Hematopoietic multipotent progenitor cell treated with erythropoietin and hydrocortisone succinate and interleukin-3 and kit ligand, for 15 days (in vitro differentiated cells): ENCODE data around the gene RXRA.

Source experiments
- DNase-seq: peaks from one replicate; pipeline ENCODE4 v3.0.0-alpha.2; 2015; ENCODE audit warnings: low spot score

RXRA gene

DNA sequence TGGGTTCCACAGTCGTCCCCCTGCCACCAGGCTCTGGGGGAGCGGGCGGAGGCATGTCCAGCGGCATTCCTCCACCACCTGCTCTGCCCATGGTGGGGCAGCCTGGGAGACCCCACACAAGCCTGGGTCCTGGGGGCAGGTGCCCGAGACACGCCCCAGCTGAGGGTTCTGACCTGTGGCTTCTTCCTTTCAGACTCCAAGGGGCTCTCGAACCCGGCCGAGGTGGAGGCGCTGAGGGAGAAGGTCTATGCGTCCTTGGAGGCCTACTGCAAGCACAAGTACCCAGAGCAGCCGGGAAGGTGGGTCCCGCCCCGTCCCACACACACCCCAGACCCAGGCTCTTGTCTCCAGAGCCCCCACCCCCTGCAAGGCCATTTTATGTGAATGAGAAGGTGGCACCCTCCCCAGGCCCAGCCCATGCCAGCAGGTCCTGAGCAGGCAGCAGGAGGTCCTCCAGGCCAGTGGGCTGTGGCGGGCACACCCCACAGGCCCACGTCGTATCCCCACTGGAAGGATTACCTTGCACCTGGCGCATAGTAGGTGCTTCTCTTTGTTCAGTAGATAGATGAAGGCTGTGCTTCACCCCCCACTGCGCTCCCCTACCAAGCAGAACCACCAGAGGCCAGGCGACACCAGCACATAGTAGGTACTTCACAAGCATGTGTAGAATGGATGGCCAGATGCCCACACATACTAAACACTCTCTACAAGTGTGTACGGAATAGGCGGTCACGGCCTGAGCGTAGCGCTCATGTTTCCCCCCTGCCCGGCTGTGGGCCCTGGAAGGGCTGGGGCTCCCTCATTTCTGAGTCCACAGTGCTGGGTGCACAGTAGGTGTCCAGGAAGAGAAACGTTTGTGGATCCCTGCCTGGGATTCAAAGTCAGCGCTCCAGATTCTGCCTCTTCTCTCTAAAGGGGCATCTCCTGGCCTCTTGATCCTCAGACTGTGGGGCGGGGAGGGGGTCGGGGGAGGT is 107.9 kb downstream of the RXRA start:
- no peak for DNase-seq

DNA sequence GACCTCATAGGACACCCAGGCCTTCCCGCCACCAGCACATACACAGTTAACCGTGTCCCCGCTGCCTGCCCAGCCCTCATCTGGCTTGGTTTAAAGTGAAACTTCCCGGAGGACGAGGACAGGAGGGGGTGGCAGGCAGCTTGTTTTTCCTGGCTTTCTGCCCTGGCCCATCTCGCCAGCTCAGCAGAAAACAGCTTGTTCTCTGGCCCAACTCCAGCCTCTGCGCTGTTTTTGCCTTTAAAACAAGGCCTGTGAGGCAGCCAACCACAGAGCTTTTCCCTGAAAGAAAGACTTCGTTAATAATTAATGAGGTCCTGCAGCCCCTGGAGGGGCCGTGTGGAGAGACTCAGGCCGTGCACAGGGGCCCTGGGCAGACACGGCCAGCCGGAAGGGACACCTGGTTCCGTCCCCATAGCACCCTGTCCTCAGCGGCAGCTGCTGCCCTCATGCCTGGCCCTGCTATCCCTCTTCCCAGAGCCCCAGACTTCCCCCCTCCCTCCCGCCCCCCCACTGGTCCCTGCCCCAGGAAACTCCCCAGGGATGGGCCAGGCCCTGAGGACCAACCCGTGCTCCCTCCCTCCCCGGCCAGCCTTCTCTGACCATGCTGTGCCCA is 108.7 kb downstream of the RXRA start:
- peak; percentile 81 for DNase-seq

DNA sequence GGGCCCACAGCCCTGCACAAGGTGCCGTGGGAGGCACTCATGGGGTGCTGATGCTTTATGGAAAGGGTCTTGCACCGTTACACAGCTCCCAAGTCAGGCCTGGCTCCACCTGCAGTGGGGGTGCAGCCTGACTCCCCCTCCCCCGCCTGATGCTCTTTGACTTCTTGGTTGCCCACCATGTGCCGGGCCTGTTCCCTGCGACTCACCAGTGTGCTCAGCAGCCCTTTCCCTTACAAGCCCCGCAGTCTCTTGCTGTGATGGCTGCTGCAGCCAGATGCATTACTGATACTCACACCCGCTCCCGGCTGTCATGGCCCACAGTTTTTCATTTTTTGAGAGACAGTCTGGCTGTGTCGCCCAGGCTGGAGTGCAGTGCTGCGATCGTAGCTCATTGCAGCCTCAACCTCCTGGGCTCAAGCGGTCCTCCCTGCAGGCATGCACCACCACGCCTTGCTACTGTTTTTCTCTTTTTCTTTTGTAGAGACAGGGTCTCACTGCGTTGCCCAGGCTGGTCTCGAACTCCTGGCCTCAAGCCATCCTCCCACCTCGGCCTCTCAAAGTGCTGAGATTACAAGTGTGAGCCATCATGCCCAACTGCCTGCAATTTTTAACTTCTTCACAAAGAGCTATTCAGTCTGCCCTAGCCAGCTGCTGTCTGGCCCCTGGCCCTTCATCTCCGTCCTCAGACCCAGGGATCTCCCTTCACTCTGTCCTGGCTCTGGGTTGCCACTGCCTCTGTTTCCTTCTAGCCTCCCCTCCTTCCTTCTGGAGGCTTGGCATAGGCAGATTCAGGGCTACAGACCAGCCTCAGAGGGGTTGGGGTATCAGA is 109.5 kb downstream of the RXRA start:
- no peak for DNase-seq

DNA sequence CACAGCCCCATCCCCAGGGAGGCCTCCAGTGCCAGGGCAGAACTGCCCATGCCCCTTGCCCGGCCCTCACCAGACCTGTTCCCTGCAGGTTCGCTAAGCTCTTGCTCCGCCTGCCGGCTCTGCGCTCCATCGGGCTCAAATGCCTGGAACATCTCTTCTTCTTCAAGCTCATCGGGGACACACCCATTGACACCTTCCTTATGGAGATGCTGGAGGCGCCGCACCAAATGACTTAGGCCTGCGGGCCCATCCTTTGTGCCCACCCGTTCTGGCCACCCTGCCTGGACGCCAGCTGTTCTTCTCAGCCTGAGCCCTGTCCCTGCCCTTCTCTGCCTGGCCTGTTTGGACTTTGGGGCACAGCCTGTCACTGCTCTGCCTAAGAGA is 110.1 kb downstream of the RXRA start:
- no peak for DNase-seq

DNA sequence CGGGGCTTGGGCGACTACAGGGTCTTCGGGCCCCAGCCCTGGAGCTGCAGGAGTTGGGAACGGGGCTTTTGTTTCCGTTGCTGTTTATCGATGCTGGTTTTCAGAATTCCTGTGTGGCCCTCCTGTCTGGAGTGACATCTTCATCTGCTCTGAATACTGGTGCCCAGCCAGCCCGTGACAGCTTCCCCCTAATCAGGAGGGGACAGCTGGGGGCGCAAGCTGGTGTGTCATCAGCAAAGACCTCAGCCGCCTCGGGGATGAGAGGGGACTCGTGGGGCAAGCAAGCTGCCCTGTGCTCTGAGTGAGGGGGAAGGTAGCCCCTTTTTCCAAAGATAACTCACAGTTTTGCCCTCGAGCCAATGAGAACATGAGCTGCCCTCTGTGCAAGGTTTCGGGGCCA is 110.7 kb downstream of the RXRA start:
- no peak for DNase-seq

DNA sequence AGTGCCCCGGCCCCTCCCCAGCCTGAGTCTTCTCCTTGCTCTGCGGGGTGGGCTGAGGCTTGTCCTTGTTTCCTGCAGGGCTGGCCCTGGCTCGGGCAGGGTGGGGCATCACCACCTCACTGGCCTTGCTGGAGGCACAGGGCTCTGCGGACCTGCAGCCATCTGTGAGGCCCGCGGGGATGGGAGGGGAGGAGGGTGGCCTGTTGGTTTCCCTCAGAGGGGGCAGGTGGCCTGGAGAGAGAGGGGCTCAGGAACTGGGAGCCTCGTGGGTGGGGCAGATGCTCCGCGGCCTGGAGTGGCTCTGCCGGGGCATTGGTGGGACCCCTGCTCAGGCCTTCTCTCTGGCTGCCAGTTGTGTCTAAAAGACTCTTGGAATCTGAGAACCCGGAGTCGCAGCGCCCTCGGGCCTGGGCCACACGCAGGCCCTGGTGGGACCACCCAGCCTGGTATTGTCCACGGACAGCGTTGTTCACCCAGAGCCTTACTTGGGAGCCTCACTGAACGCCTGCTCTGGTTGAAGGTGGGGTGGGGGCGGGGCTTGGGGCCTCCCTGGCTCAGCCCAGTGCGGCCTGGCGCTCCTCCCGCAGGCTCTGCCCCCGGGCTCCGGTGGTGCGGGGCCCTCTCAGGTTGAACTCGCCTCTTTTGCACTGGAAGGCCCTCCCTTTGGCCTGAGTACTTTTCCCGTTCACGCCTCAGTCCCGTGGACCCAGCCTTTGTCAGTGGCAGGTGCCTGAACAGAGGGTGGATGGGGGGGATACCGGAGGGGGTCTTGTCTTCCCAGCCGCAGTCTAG is 111.3 kb downstream of the RXRA start:
- DNase-seq = no peak

DNA sequence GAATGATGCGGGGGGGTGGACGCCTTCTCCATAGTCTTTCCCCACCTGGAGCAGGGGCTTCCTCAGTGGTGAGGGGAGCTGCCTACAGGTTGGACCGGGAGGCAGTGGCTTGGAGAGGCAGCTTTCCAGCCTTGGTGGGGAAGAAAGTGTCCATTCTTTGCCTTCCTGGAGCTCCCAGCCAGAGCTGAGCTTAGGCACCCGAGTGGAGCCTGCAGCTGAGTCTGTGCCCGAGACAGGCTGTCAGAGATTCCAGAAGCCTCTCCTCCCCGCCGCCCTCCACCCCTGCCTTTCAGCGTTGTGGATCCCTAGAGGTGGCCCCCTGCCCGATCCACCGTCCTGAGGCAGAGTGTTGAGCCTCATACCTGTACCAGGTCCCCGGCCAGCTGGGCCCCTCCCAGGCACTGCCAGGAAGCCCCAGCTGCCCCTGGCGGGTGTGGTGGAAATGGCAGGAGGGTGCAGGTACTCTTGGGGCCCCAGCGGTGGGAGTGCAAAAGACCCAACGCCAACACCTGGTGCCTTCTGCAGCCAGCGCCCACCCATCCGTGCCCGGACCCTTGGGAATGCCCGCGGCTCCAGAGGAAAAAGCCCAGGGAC is 112.0 kb downstream of the RXRA start:
- DNase-seq = no peak

DNA sequence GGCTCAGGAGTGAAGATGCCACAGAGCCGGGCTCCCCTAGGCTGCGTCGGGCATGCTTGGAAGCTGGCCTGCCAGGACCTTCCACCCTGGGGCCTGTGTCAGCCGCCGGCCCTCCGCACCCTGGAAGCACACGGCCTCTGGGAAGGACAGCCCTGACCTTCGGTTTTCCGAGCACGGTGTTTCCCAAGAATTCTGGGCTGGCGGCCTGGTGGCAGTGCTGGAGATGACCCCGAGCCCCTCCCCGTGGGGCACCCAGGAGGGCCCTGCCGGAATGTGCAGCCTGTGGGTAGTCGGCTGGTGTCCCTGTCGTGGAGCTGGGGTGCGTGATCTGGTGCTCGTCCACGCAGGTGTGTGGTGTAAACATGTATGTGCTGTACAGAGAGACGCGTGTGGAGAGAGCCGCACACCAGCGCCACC is 113.1 kb downstream of the RXRA start:
- DNase-seq = no peak

DNA sequence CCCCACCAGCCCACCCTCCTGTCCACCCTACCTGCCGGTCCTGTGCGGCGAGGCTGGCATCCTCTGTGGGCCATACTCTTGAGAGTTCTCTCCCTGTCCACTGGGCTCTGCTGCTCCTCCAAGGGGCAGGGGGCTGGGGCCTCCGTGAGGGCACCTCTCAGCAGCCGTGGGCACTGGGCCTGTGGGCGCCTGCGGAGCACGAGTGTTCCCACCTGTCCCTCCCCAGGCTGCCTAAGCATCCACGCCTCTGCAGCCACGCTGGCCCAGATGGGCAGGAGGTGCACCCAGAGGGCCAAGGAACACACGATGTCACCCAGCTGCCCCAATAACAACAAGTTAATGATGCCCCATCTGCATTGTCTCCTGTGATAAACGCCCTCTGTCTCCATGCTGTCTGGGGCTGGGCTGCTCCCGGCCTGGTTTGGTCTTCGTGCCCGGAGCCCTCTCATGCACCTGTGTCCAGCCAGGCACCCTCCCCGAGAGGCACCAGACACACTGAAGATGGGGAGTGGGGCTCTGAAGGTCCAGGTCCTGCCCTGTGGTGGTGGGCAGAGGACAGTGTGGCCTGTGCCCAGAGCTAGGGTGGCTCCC is 114.5 kb downstream of the RXRA start:
- DNase-seq = no peak

DNA sequence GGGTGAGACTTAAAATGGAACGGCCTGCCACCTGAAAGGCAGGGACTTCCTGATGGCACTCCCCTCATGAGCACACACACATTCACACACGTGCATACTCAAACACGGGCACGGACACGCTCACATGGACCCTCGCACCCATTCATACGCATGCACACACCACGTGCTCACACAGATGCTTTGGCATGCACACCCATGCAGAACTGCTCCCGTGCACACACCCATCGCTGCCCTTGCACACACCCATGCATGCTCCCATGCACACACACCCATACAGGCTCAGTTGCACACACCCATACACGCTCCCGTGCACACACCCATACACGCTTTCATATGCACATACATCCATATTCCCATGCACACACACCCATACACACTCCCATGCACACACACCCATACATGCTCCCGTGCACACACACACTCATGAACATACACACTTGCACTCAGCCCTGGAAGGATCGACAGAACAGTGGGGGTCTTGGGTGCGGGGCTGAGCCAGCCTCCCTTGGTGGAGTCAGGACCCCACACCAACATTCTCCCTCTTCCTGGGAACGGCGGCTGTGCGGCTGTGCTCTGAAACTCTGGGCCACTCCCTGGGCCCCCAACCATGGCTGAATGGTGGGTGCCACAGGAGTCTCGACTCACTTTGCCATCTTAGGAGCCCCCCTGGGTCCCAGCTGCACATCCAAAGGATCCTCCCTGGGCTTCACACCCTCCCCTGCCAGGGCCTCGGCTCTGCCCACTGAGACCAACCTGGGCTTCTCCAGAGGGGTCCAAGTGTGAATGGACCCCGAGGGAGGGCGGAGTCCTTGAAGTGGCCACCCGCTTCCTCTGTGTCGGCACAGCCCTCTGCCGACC is 115.2 kb downstream of the RXRA start:
- DNase-seq = no peak

DNA sequence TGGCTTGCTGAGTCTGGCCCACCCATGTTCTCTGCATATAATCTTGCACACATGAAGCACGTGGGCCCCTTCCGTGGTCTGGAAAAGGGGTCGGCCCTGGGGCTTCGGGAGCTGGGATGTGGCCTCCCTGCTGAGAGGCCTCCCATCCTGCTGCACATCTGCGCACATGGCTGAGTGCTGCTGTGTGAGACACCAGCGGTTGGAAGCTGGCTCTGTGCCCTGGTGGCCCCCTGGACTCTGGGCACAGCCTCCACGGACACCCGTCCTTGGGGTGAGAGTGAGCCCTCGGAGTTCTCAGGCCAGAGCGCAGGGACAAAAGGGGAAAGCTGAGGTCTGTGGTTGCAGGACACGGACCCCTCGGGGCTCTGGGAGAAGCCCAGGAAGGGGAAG is 115.8 kb downstream of the RXRA start:
- DNase-seq = no peak

DNA sequence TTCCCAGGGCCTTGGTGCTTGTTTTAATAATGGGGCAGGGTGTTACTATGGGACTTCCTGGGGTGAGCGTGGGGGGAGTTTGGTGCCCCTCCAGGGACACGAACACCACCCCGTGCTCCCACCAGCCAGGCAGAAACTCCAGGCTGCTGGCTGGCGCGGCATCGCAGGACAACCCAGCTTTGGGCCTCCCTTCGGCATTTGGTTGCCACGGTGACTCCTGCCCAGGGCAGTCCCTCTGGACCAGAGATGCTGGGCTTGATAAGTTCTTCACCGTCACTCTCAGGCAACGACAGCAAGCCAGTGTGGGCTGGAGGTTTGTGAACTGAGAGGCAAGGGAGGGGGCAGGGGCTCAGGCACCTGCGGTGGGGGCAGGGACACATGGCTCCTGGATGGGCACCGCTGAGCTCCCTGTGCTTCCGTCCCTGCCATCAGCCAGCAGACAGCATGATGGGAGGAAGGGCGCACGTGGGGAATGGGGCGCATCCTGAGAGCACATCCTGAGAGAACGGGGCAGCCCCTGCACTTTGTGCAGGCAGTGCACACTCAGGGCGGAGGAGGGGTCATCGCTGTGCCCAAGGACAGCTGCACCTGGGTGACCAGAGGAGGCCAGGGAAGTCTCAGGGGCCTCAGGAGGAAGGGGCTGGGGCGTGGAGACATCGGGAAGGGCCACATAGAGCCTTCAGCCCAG is 116.4 kb downstream of the RXRA start:
- no peak for DNase-seq

DNA sequence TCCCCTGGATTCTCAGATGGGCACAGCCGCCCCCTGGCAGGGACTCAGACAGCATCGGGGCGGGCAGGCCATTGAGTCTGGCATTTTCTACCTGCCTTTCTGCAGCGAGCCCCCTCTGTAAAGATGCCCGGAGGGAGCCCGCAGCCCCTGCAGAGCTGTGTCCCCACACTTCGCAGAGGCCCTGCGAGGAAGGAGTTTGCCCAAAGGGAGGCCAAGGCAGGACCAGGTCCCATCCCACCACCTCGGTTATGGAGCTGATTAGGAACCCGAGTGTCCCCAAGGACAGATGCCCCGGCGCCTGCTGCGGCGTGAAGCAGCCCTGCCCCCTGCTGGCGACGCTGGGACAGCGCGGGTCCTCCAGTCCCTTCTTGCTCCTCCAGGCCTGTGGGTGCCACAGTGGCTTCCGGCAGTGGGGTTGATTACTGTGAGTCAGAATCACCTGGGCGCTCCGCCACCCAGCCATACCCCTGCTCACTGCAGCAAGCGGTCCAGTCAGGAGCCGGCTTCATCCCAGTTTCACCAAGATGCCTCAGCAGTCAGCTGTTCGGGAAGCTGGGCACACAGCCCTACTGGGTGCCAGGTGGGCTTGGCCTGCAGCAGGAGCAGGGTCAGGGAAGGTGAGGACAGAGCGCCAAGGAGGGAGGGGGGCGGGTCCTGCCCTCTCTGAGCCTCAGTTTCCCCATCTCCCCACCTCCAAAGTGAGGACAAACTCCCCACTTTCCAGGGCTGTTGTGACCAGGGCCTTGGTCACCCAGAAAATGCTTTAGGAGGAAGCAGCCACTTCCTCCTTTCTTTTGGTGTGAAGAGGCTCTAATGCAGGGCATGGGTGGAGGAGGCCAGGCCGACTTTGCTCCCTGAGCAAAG is 117.2 kb downstream of the RXRA start:
- DNase-seq = peak; percentile 82

DNA sequence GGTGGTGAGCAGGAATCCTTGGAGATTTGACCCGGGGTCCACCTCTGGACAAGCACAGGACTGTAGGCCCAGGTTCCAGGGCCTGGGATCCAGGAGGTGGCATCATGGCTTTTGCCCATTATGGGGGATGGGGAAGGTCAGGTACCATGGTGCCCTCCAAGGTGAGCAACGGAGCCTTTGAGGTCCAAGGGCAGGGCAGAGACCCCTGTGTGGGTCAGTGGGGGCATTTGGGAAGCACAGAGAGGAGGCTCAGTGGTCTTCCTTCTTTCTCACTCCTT is 117.7 kb downstream of the RXRA start:
- no peak for DNase-seq

DNA sequence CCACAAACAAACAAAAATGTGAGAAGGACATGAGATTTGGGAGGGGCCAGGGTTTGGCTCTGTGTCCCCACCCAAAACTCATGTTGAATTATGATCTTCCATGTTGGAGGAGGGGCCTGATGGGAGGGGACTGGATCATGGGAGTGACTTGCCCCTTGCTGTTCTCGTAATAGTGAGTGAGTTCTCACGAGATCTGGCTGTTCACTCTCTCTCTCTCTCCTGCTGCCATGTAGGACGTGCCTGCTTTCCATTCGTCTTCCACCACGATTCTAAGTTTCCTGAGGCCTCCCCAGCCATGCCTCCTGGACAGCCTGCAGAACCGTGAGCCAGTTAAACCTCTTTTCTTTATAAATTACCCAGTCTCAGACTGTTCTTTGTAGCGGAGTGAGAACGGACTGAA is 118.7 kb downstream of the RXRA start:
- no peak for DNase-seq

DNA sequence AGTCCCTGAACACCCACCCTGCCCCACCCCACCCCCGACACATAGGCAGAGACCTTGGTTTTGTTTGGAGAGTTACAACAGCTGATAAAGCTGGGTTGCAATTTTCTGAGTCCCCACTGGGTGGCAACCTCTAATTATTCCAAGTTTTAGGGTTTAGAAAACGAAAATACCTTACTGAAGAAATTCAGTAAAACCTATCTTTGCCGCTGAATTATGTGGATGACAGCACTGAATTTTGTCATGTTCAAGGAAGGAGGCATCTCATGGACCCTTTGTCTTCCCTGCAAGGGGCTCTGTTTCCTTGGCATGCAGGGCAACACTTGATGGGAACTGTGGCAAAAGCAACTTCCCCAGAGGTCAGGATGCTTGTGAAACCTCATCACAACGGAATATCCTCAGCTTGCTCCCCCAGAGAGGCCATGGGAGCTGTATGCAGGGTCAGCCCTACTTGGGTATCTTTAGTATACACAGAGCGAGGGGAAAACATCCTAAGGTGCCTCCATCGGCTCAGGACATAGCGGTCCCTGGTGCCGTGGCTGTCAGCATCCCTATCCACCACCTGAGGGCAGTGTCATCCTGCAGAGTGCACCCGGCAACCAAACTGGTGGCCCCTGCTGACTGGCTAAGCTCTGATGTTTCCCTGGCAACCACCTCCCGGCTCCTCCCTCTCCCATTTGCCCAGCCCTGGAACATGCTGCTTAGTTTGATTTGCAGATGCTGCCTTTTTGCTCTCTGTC is 123.1 kb downstream of the RXRA start:
- DNase-seq = peak; percentile 56

DNA sequence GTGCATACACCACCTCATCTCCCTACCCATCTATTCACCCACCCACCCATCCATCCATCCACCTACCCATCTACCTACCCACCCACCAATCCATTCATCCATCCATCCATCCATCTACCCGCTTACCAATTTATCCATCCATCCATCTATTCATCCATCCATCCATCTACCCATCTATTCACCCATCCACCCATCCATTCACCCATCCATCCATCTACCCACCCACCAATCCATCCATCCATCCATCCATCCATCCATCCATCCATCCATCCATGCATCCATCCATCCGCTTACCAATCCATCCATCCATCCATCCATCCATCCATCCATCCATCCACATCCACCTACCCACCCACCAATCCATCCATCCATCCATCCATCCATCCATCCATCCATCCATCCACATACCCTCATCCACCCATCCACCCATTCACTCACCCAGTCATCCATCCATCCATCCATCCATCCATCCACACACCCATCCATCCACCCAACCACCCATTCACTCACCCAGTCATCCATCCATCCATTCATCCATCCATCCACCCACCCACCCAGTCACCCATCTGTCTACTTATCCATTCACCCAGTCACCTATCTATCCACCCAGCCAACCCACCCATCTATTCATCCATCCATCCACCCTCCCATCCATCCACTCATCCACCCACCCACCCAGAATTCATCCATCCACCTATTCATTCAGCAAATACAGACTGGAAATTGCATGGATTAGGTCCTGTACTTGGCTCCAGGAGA is 125.6 kb downstream of the RXRA start:
- DNase-seq = no peak
